GM18951 (cell line): Measurements from ENCODE around the gene RBPJL.
A peak's percentile ranks its signal among the peaks of the same experiment; 100 is the strongest.

ENCODE experiments used
- POLR2A ChIP-seq: IDR thresholded peaks from 4 replicates; pipeline ENCODE4 v1.6.1; 2011; ENCODE audit warnings: mild to moderate bottlenecking; ENCODE audit not compliant: insufficient read length, insufficient read depth; ENCODE audit errors: extremely low read depth
- in situ Hi-C: fragments of 300-500 bp; cut with MboI; formaldehyde crosslinking; loops from one replicate; pipeline ENCODE4 v1.12.0; 2022; ENCODE audit warnings: low sequenced_read_pairs, mixed read lengths, inconsistent platforms; ENCODE audit not compliant: unreplicated experiment

The RBPJL gene

GRCh38 chr20:45358282-45359068, 51.8 kb downstream of the RBPJL start:
- in situ Hi-C loops = no loop called here
- TF ChIP-seq POLR2A = no peak

GRCh38 chr20:45359069-45359405, 52.4 kb downstream of the RBPJL start:
- TF ChIP-seq POLR2A = no peak
- in situ Hi-C loops = no loop called here

- in situ Hi-C loops = no loop called here
- no peak for TF ChIP-seq POLR2A
Measured at GRCh38 chr20:45359406-45360148, 52.9 kb downstream of the RBPJL start.

GRCh38 chr20:45361793-45362192, 55.2 kb downstream of the RBPJL start:
- no peak for TF ChIP-seq POLR2A
- in situ Hi-C loops = no loop called here

DNA sequence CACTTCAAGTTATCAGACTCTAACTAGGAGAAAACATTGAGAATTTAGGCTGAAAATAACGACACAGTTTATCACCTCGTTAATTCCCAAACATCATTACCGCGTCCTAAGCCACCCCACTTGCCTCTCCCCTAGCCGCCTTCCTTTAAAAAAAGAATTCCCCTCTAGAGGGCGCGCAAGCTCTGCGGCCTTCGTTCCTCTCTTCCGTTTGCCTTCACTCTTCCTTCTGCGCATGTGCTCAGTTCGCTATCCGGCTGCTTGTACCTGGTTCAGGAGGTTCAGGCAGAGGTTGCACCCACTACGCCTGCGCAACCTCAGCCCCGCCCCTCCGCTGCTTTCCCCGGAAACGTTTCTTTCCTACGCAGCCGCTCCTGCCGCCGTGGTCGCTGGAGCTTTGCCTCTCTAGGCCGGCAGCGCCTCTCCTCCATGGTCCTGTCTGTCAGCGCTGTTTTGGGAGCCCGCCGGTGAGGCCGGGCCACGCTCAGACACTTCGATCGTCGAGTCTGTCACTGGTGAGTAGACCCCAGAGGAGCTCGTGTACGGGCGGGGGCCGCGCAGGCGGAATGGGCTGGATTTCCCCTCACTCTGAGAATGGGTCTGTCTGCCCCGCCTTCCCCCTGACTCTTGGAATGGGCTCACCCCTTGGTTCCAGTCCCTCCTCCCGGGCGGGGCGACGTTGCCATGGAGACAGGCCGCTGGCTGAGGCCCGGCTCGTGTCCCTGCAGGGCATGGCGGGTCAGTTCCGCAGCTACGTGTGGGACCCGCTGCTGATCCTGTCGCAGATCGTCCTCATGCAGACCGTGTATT, 56.4 kb downstream of the RBPJL start, which contains the start of gene SYS1:
TSS of gene SYS1 (plus strand) at position 353 of the 807 bp plus-strand sequence. CDS start at position 729, 376 bp downstream.
- peak; percentile 92 for TF ChIP-seq POLR2A
- in situ Hi-C loops = no loop called here

DNA sequence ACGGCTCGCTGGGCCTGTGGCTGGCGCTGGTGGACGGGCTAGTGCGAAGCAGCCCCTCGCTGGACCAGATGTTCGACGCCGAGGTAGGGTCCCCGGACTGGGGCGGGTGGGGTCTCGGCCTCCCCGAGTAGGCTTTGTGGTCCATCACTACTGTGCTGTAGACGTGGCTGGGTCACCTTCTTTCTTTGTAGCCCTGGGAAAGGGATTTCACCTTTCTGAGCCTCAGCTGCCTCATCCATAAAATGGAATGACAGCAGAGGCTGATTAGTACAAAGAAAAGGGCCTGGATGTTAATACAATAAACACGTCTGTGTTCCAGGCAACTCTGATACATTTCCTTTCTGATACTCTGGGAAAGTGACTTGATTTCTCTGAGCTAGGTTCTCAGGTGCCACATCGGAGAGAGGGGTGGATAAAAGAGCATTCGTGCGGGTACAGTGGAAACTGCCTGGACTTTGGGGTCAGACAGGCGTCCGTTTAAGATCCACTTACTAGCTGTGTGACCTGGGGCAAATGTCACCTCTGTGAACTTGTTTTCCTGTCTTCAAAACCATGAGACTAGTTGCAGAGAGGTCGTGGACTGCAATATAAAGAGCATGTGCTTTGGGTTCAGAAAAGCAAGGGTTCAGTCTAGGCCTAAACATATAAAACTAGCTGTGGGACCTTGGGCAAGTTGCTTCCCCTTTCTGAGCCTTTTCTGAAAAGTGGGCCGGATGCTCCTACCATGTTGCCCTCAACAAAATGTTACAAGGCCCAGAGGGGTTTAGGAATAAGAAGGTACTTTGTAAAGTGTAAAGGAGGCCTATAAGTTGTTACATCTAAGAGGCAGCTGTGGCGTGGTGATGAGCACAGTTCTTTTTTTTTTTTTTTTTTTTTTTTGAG, 57.2 kb downstream of the RBPJL start:
- in situ Hi-C loops = no loop called here

GRCh38 chr20:45365444-45365970, 58.9 kb downstream of the RBPJL start:
- no peak for TF ChIP-seq POLR2A
- in situ Hi-C loops = loop anchor here (5.0 kb wide), 1 partner anchor 72 kb away; no protein-coding TSS in a partner anchor

More for the DNA sequence above, 57.2 kb downstream of the RBPJL start:
- no peak for TF ChIP-seq POLR2A

DNA sequence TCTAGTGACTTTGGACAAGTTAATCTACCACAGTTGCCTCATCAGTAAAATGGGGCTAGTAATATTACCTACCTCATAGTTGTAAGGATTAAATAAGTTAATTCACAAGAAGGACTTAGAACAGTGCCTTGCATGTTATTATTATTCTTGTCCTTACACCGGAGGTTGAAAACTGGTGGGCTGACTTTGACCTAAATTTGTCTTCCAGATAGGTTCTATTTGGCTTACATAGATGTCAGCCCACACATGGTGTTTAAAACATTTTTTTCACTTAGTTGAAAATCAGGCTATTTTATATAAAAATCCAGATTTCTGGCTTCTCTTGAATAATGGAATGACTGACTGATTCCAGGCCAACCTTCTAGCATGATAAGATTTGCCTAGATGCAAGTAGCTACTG, 59.6 kb downstream of the RBPJL start:
- TF ChIP-seq POLR2A = no peak
- in situ Hi-C loops = loop anchor here (5.0 kb wide), 1 partner anchor 71 kb away; no protein-coding TSS in a partner anchor

GRCh38 chr20:45366631-45367030, 60.0 kb downstream of the RBPJL start:
- in situ Hi-C loops = loop anchor here (5.0 kb wide), 1 partner anchor 71 kb away; no protein-coding TSS in a partner anchor
- TF ChIP-seq POLR2A = no peak

GRCh38 chr20:45367126-45367525, 60.5 kb downstream of the RBPJL start:
- in situ Hi-C loops = loop anchor here (5.0 kb wide), 1 partner anchor 70 kb away; no protein-coding TSS in a partner anchor
- TF ChIP-seq POLR2A = no peak
